Panc1 (cell line): ENCODE results near the gene DDIAS.

ENCODE experiments used
- POLR2AphosphoS5 ChIP-seq: IDR thresholded peaks from 2 replicates; pipeline ENCODE4 v1.6.1; 2012; ENCODE audit warnings: mild to moderate bottlenecking, low read depth, low read length, moderate library complexity
- TF ChIP-seq, protein P1 (sequence below): fragments of 450-650 bp; IDR thresholded peaks from 2 replicates; pipeline ENCODE4 v1.5.1; 2017; ENCODE audit warnings: mild to moderate bottlenecking

DNA sequence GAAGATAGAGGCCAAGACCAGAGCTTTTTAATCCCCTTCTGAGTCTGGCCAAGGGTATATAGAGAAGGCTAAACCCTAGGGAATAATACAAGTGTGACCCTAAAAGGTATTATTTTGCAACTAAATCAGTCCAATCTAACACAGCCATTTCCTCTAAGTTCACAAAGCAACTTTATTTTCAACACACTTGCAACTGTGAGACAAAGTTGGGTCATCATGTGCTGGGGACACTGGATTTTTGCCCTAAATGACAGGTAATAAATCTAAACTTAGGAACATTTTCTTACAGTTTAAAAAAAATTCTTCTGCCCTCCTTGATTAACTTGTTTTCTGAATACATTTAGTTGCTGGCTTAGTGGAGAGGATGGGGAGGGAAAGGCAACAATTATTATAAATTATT, 78.3 kb downstream of the DDIAS start:
- TF ChIP-seq, protein P1, sequence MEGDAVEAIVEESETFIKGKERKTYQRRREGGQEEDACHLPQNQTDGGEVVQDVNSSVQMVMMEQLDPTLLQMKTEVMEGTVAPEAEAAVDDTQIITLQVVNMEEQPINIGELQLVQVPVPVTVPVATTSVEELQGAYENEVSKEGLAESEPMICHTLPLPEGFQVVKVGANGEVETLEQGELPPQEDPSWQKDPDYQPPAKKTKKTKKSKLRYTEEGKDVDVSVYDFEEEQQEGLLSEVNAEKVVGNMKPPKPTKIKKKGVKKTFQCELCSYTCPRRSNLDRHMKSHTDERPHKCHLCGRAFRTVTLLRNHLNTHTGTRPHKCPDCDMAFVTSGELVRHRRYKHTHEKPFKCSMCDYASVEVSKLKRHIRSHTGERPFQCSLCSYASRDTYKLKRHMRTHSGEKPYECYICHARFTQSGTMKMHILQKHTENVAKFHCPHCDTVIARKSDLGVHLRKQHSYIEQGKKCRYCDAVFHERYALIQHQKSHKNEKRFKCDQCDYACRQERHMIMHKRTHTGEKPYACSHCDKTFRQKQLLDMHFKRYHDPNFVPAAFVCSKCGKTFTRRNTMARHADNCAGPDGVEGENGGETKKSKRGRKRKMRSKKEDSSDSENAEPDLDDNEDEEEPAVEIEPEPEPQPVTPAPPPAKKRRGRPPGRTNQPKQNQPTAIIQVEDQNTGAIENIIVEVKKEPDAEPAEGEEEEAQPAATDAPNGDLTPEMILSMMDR, result no peak
- no peak for TF ChIP-seq POLR2AphosphoS5
